Peyer's patch (tissue), 4 donors: ENCODE results near the gene GUCY1B1.

Source experiments
- CTCF ChIP-seq, 6 experiments: fragments of 450-650 bp in 4 of 6; fragments of 200-600 bp in 2 of 6; sonication (generic) in 1 of 6; IDR thresholded peaks; one replicate each; pipeline ENCODE4 v1.5.1; 2017 to 2019; ENCODE audit warnings: antibody characterized with exemption in 6 of 6, mild to moderate bottlenecking in 3 of 6, moderate library complexity in 1 of 6
- POLR2A ChIP-seq, 2 donors: fragments of 450-650 bp; IDR thresholded peaks; one replicate each; pipeline ENCODE4 v1.5.1; 2017; ENCODE audit warnings: antibody characterized with exemption in 2 of 2, mild to moderate bottlenecking in 2 of 2, moderate library complexity in 2 of 2

- TF ChIP-seq CTCF (IDR thresholded peaks at IDR 0.05) (no peak), POLR2A (IDR thresholded peaks at IDR 0.05) (no peak)
Measured at GRCh38 chr4:155761916-155762315, 3.1 kb downstream of the GUCY1B1 start.
